Measurements from ENCODE around the gene LCE1E.

LCE1E gene, protein sequence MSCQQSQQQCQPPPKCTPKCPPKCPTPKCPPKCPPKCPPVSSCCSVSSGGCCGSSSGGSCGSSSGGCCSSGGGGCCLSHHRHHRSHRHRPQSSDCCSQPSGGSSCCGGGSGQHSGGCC

DNA sequence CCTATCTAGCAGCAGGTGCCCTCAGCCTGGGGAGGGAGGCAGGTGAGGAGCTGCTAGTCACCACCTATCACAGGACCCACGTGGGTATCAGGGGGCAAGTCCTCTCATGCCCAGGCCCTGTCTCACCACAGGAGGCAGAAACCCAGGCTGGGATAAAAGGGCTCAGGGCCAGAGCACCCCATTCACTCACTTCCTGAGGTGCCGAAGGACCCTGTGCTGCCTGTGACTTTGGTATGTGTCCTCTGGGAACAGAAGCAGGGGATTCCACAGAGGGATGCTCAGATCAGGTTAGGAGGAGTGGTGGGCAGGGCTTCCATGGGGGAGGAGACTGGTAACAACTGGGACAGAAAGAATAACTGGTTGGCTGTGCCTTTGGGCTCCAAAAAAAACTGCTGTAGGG lies at the start of gene LCE1E:
TSS of gene LCE1E (plus strand) at position 181 of the 400 bp plus-strand sequence. CDS start 1,043 bp downstream, outside the sequence.
- DNase-seq = no peak

DNA sequence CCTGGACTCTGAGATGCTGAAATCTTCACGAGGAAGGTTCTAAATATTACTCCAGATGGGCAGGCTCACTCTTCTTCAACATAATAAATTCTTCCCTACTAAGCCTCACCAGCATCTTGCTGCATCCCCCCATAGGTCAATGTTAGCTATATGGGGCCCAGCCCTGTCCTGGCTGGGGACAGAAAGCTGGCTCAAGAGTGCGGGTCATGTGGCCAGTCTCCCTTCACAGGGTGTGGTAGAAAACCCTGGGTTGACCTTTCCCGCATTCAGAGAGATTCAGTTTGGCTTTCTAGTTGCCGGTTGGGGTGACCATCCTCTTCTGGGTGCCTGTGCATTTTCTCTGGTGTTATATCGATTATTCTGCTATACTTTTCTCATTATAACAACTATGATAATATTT lies 48.1 kb upstream of the LCE1E start:
- DNase-seq = no peak

DNA sequence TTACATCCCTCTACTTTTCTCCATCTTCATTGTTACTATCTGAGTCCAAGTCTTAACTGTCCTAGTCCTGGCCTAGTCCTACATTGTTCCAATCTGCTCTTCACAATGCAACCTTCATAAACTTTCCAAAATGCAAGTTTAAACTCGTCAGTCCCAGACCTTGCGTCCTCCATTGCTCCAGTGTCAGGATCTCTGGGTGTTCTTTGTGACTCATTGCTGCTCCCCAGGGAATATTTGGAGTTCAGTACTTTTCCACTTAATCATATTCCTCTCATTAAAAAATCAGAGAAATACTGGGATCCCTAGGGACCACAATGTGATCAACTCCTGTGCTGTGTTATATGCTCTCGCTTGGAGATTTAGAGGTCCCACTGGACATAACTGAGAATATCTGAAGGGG lies 46.2 kb upstream of the LCE1E start:
- no peak for DNase-seq

DNA sequence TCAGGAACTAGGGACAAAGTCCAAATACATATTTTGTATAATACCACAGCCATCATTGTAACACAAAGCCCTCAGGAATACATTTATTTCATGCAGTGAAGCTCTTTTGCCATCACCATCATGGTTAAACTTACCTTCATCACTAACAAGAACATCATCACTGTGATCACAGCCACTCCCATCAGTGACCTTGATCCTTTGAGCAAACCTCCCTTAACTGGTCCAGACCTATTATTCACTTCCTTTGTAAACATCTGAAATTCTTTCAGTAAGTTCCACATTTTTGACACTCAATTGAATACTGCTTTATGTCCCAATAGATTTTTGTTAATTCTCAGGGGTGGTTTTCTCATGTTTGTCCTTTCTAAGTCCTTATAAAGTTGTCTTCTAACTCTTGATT lies 44.4 kb upstream of the LCE1E start:
- DNase-seq = no peak

DNA sequence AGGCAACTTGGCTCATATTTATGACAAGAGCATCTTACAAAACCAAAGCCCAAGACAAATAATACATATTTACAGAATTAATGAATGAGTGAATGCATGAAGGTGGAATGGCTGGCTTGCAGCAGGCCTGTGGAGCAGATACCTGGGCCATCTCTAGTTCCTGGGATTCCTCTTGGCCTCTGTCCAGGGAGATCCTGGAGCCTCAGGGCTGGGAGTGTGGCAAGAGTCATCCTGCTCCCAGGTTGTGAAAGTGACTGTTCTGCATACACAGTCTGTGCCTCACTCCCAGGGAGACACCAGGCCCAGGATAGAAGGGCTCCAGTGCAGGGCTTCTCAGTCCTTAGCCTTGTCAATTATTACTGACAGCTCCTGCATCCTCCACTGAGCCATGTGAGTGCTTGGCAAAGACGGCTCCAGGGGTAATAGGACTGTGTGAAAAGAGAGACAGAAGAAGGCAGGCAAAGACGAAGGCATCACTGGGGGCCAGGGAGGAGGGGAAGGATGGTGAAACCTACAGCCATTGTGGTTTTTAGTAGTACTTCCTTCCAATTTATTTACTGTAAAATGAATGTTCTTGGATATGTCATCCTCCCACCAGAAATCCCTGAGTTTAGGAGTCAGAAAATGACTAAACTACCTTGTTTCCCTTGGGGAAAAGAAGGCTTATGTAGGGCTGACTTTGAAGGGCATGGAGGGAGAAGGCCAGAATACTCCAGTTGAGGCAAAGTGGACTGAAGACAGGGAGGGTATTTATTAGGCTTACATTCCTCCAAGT lies 42.5 kb upstream of the LCE1E start:
- DNase-seq = no peak

DNA sequence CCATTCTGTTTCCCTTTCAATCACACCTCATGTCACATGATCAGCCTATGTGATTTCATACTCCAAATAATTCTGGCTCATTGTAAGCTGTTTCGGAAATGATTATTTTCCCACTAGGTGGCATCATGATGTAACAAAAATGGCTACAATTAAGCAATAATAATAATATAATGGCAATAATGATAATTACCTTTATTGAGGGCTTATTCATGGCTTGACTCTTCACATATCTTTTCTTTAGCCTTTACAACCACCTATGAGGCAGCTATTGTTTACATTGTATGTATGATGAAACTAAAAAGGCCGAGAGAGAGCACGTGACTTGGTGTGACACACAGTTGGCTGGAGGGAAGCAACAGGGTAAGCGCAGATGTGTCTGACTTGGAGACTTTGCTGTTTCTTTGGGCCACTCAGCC lies 40.8 kb upstream of the LCE1E start:
- peak; percentile 67 for DNase-seq

DNA sequence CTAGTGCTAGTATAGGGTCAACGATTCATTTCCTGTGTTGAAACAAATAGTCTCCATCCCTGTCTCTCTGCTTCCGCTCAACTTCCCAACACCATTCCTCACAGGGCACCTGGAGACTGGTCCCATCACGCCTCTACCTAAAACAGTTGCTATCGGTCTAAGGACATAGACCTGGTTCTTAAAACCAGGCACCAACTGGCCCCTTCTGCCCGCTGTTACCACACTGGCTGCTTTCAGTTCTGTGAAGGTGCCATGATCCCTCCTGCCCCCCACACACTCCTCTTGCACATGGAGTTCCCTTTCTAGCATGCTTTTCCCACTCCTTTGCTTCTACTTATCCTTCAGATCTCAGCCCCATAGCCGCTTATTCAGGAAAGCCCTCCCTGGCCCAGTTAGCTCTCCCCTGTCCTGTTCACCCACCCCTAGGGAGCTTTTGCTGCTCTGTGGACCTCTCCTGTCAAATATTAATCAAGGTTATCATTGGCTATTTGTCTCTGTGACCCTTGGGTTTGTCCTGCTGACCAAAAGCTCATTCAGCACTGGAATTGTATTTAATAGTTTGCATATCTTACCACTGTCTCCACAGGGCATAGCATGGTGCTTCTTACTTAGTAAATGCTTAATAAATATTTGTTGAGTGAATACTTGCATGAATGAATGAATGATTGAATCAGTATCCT lies 40.2 kb upstream of the LCE1E start:
- no peak for DNase-seq

DNA sequence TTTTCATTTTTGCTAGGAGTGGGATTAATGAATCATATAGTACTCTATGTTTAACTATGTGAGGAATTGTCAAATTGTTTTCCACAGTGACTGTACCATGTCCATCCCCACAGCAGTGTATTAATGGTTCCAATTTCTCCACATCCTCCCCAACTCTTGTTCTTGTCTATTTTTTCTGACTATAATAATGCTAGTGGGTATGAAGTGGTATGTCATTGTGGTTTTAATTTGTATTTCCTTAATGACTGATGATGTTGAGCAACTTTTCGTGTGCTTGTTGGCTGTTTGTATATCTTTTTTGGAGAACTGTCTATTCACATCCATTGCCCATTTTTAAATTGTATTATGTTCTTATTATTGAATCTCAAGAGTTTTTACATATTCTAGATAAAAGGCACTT lies 38.2 kb upstream of the LCE1E start:
- no peak for DNase-seq

DNA sequence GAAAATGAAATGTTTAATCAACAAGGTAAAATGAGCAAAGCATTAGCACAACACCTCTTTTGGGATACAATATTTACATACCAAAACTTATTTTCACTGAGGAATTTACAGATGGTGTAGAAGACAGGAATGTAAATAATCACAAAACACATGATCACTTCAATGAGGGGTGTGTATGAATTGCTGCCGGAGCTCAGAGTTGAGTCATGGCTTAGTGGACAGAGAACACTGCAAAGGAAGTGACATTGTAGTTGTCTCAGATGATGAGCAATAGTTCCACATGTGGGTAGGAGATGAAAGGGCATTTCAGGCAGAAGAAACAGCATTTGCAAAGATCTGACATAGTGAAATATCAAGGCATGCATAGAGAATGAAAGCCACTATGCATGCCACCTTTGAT lies 33.8 kb upstream of the LCE1E start:
- no peak for DNase-seq

DNA sequence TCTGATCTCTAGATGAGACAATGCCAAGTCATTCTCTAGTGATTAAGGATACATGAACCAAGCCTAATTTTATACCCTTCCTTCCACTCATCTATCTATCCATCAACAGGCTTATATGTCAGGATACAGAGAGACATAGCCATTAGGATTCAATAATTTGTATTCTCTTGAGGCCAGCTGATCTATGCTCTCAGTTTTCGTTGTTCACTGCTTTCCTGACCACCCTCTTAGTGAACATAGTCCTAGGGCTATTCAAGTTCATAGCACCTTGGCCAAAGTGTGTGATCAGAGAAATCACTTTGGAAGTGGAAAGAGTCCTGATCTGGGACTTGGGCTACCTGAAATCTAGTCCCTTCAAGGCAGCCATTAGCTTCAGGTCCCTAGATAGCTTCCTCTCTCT lies 32.5 kb upstream of the LCE1E start:
- no peak for DNase-seq

DNA sequence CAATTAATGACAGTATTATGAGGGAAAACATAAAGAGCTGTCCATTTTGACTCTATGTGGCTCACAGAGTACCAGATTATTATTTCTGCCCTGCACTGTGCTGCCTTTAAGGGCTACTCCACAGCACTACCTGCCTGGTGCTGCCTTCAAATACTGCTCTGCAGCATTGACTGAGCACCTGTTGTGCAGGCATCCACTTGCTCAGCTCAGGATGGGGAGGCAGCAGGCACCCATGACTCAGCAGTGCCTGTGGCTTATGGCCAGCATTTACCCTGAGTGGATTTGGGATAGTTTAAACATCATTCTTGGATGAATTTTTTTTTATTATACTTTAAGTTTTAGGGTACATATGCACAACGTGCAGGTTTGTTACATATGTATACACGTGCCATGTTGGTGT lies 29.2 kb upstream of the LCE1E start:
- no peak for DNase-seq

DNA sequence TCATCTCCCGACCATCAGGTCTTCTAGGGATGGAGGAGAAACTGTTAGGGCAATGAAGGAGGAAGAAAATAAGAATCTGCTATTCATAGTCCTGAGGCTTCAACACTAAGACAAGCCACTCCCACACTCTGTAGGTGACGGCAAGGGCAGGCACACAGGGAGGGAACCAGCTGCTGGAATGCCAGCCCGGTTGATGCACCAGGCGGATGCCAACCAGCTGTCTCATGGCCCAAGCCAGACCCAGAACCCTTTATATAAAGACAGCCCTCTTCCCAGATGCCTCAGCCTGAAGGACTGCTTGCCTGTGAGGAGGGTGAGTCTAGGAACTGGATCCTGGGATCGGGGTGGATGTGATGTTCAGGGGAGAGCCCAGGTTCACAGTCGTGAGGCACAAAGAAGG lies 28.3 kb upstream of the LCE1E start, which contains the start of gene KPRP:
TSS of gene KPRP (plus strand) at position 279 of the 400 bp plus-strand sequence. CDS start 1,564 bp downstream, outside the sequence.
- no peak for DNase-seq

DNA sequence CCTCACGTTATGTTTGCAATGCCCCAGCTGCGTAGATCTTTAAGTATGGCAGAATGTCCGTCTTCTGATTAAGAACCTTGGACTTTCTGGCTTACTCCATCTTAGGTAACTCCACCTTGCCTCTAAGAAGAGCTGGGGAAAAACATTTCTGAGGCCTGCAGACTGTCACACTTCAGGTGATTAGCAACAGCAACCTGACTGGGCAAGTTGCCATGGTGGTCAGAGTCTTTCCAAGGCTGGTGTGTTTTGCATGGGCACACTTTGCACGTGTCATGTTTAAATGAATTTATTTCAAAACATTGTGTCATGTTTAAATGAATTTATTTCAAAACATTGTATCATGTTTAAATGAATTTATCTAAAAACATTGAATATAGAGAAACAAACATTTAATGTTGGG lies 27.4 kb upstream of the LCE1E start:
- no peak for DNase-seq

DNA sequence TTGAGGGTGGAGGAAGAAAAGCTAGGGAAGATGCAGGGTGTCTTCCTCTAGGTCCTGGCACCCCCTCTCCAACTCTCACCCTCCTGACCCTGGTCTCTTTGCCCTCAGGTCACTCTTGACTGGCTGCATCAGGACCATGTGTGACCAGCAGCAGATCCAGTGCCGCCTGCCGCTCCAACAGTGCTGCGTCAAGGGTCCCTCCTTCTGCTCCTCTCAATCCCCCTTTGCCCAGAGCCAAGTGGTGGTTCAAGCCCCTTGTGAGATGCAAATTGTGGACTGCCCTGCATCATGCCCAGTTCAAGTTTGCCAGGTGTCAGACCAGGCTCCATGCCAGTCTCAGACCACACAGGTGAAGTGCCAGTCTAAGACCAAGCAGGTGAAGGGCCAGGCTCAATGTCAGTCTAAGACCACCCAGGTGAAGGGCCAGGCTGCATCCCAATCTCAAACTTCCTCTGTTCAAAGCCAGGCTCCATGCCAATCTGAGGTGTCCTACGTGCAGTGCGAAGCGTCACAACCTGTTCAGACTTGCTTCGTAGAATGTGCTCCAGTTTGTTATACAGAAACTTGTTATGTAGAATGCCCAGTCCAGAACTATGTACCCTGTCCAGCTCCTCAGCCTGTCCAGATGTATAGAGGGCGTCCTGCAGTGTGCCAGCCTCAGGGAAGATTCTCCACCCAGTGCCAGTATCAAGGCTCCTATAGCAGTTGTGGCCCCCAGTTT lies 26.4 kb upstream of the LCE1E start:
- no peak for DNase-seq

DNA sequence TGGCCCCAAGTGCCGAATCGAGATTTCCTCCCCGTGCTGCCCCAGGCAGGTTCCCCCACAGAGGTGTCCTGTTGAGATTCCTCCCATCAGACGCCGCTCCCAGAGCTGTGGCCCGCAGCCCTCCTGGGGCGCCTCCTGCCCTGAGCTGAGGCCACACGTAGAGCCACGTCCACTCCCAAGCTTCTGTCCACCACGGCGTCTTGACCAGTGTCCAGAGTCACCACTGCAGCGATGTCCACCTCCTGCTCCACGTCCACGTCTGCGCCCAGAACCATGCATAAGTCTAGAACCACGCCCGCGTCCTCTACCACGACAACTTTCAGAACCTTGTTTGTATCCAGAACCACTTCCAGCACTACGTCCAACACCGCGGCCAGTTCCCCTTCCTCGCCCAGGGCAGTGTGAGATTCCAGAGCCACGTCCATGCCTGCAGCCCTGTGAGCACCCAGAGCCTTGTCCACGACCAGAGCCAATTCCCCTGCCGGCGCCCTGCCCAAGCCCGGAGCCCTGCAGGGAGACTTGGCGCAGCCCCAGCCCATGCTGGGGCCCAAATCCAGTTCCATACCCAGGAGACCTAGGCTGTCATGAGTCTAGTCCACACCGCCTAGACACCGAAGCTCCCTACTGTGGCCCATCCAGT lies 25.4 kb upstream of the LCE1E start:
- DNase-seq = no peak

DNA sequence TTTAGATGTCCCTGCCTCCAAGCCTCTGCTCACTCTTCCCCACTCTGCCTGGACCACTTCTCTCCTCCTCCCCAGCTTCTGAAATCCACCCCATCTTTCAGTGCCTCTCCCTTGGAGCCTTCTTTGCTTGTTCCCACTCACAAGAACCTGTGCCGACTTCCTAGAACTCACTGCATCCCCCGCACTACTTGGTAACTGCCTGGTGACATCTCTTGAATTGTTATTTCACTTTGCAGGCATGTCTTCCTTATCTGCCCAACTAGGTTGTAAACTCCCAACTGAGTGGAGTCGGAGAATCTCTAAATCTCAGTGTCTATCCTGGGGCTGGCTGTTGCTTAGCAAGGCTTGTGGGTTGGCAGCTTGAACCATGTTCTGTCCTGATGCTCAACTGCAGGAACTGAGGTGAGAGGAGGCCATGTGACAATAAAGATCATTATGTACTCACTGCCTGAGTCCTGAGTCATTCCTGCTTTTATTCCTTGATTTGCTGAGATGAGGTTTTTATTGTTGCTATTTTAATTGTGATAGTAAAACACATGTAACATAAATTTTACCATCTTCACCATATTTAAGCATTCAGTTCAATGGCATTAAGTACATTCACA lies 24.3 kb upstream of the LCE1E start:
- DNase-seq = no peak

DNA sequence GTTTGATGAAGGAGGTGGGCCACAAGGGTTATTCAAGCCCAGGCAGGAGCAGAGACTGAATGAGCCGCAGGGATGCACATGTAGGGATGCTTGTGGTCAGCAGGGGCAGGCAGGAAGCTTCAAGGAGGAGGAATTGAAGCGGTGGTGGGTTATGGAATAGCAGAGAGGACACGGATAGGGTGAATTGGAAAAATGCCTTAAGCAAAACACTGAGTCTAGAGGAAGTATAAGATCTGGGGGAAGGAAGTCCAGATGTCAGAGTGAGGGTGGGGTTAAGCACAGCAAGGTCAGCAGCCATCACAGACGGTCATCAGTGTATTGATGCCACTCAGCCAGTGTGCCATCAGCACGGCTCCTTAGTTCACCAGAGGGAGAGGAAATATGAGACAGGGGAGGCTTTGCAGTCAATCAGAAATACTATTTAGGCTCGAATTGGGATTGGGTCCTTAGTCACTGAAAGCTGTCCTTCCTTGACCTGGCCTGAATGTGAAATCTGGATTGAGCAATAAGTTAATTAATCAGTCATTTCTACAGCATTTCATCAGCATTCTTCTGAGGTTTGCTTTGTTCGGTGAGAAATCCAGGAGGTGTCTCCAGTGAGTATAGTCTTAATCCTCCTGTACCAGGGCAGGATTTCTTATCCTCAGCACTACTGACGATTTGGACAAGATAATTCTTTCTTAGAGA lies 17.1 kb upstream of the LCE1E start:
- DNase-seq = no peak

DNA sequence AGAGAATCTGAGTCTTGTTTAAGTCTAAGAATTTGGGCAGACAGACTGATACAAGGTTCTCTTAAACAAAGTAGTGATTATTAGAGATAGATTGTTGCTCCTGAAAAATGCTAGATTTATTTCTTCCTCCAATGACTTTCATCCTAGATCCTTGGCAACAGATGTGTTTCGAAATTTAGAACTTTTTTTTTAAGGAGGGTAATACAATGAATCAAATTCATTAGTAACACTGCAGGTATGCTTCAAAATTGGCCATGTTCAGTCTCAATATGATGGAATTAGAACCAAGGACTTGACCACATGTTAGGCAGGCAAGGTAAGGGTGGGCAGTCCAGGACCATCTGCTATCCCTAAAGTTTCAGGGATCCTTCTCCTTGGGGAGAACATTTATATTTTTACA lies 15.6 kb upstream of the LCE1E start:
- no peak for DNase-seq

DNA sequence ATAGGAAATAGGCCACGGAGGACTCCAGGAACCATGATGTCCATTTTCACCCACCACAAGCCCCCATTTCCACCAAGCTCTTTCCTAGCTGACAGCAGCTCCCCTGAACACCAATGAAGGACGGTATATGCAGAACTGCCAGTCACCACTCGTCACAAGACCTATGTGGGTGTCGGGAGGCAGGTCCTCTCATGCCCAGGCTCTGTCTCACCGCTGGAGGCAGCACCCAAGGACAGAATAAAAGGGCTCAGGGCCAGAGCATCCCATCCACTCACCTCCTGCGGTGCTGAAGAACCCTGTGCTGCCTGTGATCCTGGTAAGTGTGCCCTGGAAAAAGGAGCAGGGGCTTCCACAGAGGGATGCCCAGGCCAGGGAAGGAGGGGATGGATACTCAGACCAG lies 11.2 kb upstream of the LCE1E start, which contains the start of gene LCE1F:
TSS of gene LCE1F (plus strand) at position 266 of the 400 bp plus-strand sequence. CDS start 1,232 bp downstream, outside the sequence.
- no peak for DNase-seq

DNA sequence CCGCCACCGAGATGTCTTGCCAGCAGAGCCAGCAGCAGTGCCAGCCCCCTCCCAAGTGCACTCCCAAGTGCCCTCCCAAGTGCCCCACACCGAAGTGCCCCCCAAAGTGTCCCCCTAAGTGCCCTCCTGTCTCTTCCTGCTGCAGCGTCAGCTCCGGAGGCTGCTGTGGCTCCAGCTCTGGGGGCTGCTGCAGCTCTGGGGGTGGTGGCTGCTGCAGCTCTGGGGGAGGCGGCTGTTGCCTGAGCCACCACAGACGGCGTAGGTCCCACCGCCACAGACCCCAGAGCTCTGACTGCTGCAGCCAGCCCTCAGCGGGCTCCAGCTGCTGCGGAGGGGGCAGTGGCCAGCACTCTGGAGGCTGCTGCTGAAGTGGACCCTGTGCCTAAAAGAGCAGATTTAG lies 9.7 kb upstream of the LCE1E start:
- DNase-seq = no peak

DNA sequence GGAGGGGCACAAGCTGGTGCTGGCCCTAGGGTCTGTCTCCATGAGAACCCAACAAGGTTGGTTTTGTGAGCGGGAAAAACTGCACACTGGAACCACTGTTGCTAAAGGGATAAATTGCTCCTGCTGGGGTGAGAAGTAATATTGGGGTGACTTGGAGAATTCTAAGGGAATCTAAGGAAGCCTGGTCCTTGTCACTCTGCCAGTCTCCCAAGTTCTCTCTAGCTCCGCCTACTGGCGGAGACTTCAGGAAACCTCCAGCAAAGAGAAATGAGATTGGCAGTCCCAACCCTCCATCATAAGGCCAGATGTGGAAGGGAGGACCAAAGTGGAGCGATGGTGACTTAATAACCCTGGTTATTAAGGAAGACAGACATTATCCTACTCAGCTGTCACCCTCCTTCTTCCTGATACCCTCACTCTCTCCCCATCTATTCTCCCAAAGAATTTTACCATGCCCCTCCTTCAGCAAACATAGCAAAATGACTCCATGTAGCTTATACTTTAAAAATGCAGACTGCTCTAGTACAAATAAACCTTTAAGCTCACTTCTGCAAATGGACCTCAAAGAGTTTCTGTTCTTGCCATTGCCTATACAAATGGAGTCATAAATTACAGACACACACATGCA lies 8.4 kb upstream of the LCE1E start:
- DNase-seq = peak; percentile 29

All from MV-4-11 (cell line).